ENCODE measurements around the gene DAB1. TPM values are rescaled to one million over a fixed set of nuclear protein-coding genes. Genes with fewer than 3 reads are reported as not detected.

DAB1 gene
- polyA plus RNA-seq, 6 donors from 2014 or later, result 0.11 TPM; not detected in 5

DNA sequence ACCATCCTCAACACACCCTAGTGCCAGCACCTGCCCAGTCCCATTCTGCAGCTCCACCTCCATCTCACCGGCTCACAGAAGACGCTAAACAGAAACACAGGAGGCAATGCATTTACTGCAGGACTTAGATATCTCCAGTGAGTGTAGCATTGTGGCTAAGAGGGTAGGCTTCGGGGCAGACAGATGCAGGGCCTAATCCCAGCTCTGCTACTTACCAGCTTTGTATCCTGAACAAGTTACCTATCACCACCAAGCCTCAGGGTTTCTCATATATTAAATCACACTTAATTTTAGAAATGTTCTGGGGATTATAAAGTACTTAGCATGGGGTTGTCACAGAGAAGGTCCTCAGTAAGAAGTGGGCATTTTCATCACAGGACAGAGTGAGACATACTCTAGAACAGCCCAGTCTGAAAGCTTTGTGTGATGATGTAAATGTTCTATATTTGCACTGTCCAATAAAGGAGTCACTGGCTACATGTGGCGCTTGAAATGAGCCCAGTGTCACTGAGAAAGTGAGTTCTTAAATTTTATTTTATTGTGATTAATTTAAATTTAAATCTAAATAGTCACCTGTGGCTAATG is 308.7 kb downstream of the DAB1 start:
- H3K36me3 Mint-ChIP-seq, result no peaks in the 10 kb centered on the region
- DNase-seq (no peak), ATAC-seq (ENCODE audit: low read depth in 2 of 2) (no peak)
- peaks cover 0 to 4% (median 0%) of the 10 kb centered on the region in 7 donors for H3K9me3 Mint-ChIP-seq
- H3K27ac Mint-ChIP-seq, result no peak overlapping the region
- H3K4me1 Mint-ChIP-seq, result no peaks in the 10 kb centered on the region
- H3K4me3 Mint-ChIP-seq, result no peak overlapping the region
- H3K27me3 Mint-ChIP-seq, result peaks cover 0 to 4% (median 0%) of the 10 kb centered on the region in 3 donors

- H3K4me3 Mint-ChIP-seq, result no peak overlapping the region
- H3K4me1 Mint-ChIP-seq, result no peaks in the 10 kb centered on the region
- H3K27me3 Mint-ChIP-seq, result no peaks in the 10 kb centered on the region
These were observed 311.7 kb downstream of the DAB1 start for GRCh38 chr1:57112148-57112547.

GRCh38 chr1:57111175-57111574 is 312.7 kb downstream of the DAB1 start:
- H3K36me3 Mint-ChIP-seq, result no peaks in the 10 kb centered on the region
- peaks cover 0 to 4% (median 0%) of the 10 kb centered on the region in 7 donors for H3K9me3 Mint-ChIP-seq
- ATAC-seq (ENCODE audit: low read depth in 2 of 2) (no peak), DNase-seq (no peak)
- H3K4me3 Mint-ChIP-seq, result no peak overlapping the region
- H3K27me3 Mint-ChIP-seq, result no peaks in the 10 kb centered on the region
- no peak overlapping the region for H3K27ac Mint-ChIP-seq
- no peaks in the 10 kb centered on the region for H3K4me1 Mint-ChIP-seq

More at GRCh38 chr1:57112148-57112547, 311.7 kb downstream of the DAB1 start:
- Mint-ChIP-seq H3K27ac (no peak overlapping the region), H3K9me3 (peaks cover 0 to 4% (median 0%) of the 10 kb centered on the region in 7 donors), H3K36me3 (no peaks in the 10 kb centered on the region)
- ATAC-seq (ENCODE audit: low read depth in 2 of 2) (no peak), DNase-seq (no peak)

GRCh38 chr1:57109883-57110282 is 314.0 kb downstream of the DAB1 start:
- ATAC-seq (ENCODE audit: low read depth in 2 of 2) (no peak), DNase-seq (no peak)
- no peaks in the 10 kb centered on the region for H3K36me3 Mint-ChIP-seq
- H3K27me3 Mint-ChIP-seq, result no peaks in the 10 kb centered on the region
- H3K4me1 Mint-ChIP-seq, result no peaks in the 10 kb centered on the region
- H3K4me3 Mint-ChIP-seq, result no peak overlapping the region
- H3K27ac Mint-ChIP-seq, result no peak overlapping the region
- peaks cover 0 to 4% (median 0%) of the 10 kb centered on the region in 7 donors for H3K9me3 Mint-ChIP-seq

GRCh38 chr1:57109247-57109646 is 314.6 kb downstream of the DAB1 start:
- H3K4me1 Mint-ChIP-seq, result no peaks in the 10 kb centered on the region
- DNase-seq, result no peak
- no peak overlapping the region for H3K27ac Mint-ChIP-seq
- ATAC-seq (ENCODE audit: low read depth in 2 of 2), result no peak
- H3K4me3 Mint-ChIP-seq, result no peak overlapping the region
- no peaks in the 10 kb centered on the region for H3K36me3 Mint-ChIP-seq
- H3K27me3 Mint-ChIP-seq, result no peaks in the 10 kb centered on the region
- H3K9me3 Mint-ChIP-seq, result peaks cover 0 to 4% (median 0%) of the 10 kb centered on the region in 7 donors

DNA sequence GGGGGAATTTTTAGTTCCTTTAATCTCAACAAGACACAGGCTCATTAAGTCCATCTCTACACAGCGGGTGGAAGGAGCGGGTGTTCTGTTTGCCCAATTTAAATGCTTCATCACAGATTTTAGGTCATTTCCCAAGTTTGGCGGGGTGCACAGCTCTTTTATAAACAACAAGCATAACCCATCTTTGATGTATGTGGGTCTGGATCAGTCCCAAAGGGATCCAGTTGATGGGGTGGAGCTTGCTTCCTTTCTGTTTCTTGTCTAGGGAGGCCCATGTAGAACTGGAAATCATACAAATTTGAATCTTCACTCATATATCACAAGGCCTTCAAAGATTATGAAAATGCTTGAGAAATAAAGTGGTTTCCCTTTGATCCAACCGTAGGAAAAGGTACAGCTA is 317.6 kb downstream of the DAB1 start:
- no peaks in the 10 kb centered on the region for H3K4me1 Mint-ChIP-seq
- DNase-seq (no peak), ATAC-seq (ENCODE audit: low read depth in 2 of 2) (no peak)
- H3K4me3 Mint-ChIP-seq, result no peak overlapping the region
- H3K9me3 Mint-ChIP-seq, result peaks cover 0 to 4% (median 0%) of the 10 kb centered on the region in 7 donors
- no peak overlapping the region for H3K27ac Mint-ChIP-seq
- H3K27me3 Mint-ChIP-seq, result peaks cover 0 to 6% (median 4%) of the 10 kb centered on the region in 3 donors
- H3K36me3 Mint-ChIP-seq, result no peaks in the 10 kb centered on the region

GRCh38 chr1:57102561-57103326 is 321.1 kb downstream of the DAB1 start:
- H3K4me3 Mint-ChIP-seq, result no peak overlapping the region
- peaks cover 0 to 6% (median 4%) of the 10 kb centered on the region in 3 donors for H3K27me3 Mint-ChIP-seq
- H3K9me3 Mint-ChIP-seq, result peaks cover 0 to 2% (median 0%) of the 10 kb centered on the region in 7 donors
- DNase-seq (no peak), ATAC-seq (ENCODE audit: low read depth in 2 of 2) (no peak)
- no peaks in the 10 kb centered on the region for H3K4me1 Mint-ChIP-seq
- no peaks in the 10 kb centered on the region for H3K36me3 Mint-ChIP-seq
- H3K27ac Mint-ChIP-seq, result no peak overlapping the region

- Mint-ChIP-seq H3K27me3 (peaks cover 0 to 6% (median 4%) of the 10 kb centered on the region in 3 donors), H3K4me3 (no peak overlapping the region), H3K4me1 (no peaks in the 10 kb centered on the region), H3K27ac (no peak overlapping the region), H3K9me3 (no peaks in the 10 kb centered on the region), H3K36me3 (no peaks in the 10 kb centered on the region)
- DNase-seq (no peak), ATAC-seq (ENCODE audit: low read depth in 2 of 2) (no peak)
These were observed 322.7 kb downstream of the DAB1 start for GRCh38 chr1:57101209-57101608.

- Mint-ChIP-seq H3K9me3 (peaks cover 0 to 2% (median 0%) of the 10 kb centered on the region in 7 donors), H3K4me1 (no peaks in the 10 kb centered on the region), H3K27me3 (no peaks in the 10 kb centered on the region), H3K27ac (no peak overlapping the region), H3K36me3 (no peaks in the 10 kb centered on the region), H3K4me3 (no peak overlapping the region)
- DNase-seq (no peak), ATAC-seq (ENCODE audit: low read depth in 2 of 2) (no peak)
These were observed 329.1 kb downstream of the DAB1 start for GRCh38 chr1:57094749-57095148.

DNA sequence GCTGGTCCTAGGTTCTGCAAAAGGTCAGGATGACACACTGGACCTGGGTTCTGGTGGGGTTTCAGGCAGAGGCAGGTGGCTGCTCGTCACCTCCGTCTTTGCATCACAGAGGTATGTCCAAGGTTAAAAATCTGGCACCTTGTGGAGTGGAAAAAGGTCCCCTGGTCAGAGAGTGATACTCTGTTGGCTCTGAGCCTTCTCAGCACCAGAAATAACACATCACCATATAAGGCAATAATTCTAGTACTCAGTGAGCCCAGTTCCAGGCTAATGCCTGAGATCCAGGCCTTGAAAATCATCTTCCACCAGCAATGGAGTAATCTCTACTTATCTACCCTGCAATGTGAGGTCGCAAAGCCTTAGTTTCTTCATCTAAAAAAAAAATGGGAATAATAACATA is 330.7 kb downstream of the DAB1 start:
- peaks cover 0 to 3% (median 0%) of the 10 kb centered on the region in 7 donors for H3K9me3 Mint-ChIP-seq
- ATAC-seq (ENCODE audit: low read depth in 2 of 2) (no peak), DNase-seq (no peak)
- no peak overlapping the region for H3K27ac Mint-ChIP-seq
- H3K4me3 Mint-ChIP-seq, result no peak overlapping the region
- H3K36me3 Mint-ChIP-seq, result no peaks in the 10 kb centered on the region
- H3K4me1 Mint-ChIP-seq, result no peaks in the 10 kb centered on the region
- H3K27me3 Mint-ChIP-seq, result no peaks in the 10 kb centered on the region

DNA sequence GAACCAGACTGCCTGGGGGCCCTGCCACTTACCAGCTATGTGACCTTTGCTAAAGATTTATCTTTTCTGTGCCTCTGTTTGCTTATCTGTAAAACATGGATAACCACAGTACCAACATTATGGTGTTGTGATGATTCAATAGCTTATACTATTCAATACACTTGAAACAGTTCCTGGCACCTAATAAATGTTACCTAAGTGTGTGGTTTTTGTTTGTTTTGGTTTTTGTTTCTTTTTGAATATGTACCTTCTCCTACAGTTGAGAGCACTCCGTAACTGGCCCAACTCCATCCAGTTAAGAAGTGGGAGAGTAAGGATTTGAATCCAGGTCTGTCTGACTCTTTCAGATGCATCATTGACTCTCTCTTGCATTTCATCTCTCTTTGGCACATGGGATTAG is 332.2 kb downstream of the DAB1 start:
- no peaks in the 10 kb centered on the region for H3K27me3 Mint-ChIP-seq
- DNase-seq (no peak), ATAC-seq (ENCODE audit: low read depth in 2 of 2) (no peak)
- no peak overlapping the region for H3K27ac Mint-ChIP-seq
- peaks cover 0 to 3% (median 0%) of the 10 kb centered on the region in 7 donors for H3K9me3 Mint-ChIP-seq
- no peaks in the 10 kb centered on the region for H3K4me1 Mint-ChIP-seq
- no peak overlapping the region for H3K4me3 Mint-ChIP-seq
- no peaks in the 10 kb centered on the region for H3K36me3 Mint-ChIP-seq

- Mint-ChIP-seq H3K4me3 (no peak overlapping the region), H3K27me3 (peaks cover 0 to 7% (median 0%) of the 10 kb centered on the region in 3 donors), H3K9me3 (peaks cover 0 to 3% (median 0%) of the 10 kb centered on the region in 7 donors), H3K27ac (no peak overlapping the region), H3K4me1 (no peaks in the 10 kb centered on the region), H3K36me3 (no peaks in the 10 kb centered on the region)
- no peak for ATAC-seq (ENCODE audit: low read depth in 2 of 2)
- no peak for DNase-seq
These were observed 334.0 kb downstream of the DAB1 start for GRCh38 chr1:57089855-57090254.

- H3K27me3 Mint-ChIP-seq, result peaks cover 0 to 7% (median under 1%) of the 10 kb centered on the region in 3 donors
- no peaks in the 10 kb centered on the region for H3K36me3 Mint-ChIP-seq
- DNase-seq (no peak), ATAC-seq (ENCODE audit: low read depth in 2 of 2) (no peak)
- no peak overlapping the region for H3K4me3 Mint-ChIP-seq
- no peaks in the 10 kb centered on the region for H3K4me1 Mint-ChIP-seq
- peaks cover 0 to 3% (median 0%) of the 10 kb centered on the region in 7 donors for H3K9me3 Mint-ChIP-seq
- no peak overlapping the region for H3K27ac Mint-ChIP-seq
These were observed 334.6 kb downstream of the DAB1 start for GRCh38 chr1:57089221-57089620.

DNA sequence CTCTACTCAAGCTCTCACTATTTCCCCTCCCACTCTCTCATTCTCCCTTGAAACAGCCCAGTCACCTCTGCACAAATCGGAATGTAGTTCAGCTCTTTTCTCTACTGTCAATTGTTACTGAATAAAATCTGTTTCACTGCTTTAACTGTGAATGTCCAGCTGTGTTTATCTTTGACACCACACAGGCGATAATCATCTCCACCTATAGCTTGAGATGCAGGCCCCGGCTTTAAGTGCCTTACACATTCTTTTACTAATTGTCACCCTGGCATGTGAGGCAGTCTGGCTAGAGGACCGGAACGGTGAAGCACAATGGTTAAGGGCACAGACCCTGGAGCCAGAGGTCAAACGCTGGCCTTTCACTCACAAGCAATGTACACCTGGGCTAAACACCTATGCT is 335.2 kb downstream of the DAB1 start:
- H3K36me3 Mint-ChIP-seq, result no peaks in the 10 kb centered on the region
- H3K4me3 Mint-ChIP-seq, result no peak overlapping the region
- ATAC-seq (ENCODE audit: low read depth in 2 of 2) (no peak), DNase-seq (no peak)
- no peak overlapping the region for H3K27ac Mint-ChIP-seq
- H3K9me3 Mint-ChIP-seq, result peaks cover 0 to 3% (median 0%) of the 10 kb centered on the region in 7 donors
- no peaks in the 10 kb centered on the region for H3K4me1 Mint-ChIP-seq
- peaks cover 0 to 7% (median 4%) of the 10 kb centered on the region in 3 donors for H3K27me3 Mint-ChIP-seq

All from naive B cell (primary cell).